GM21447 (cell line): ENCODE data around the gene HRH2.

Experiments used
- ATAC-seq: cut with Tn5 transposase; IDR thresholded peaks from one replicate; pipeline ENCODE4 v1.9.1; 2021; ENCODE audit not compliant: unreplicated experiment

HRH2 gene

GRCh38 chr5:175674731-175675346 is 17.0 kb downstream of the HRH2 start:
- no peak for ATAC-seq

- no peak for ATAC-seq
Measured at GRCh38 chr5:175675873-175676272, 18.0 kb downstream of the HRH2 start.

GRCh38 chr5:175677571-175677970 is 19.7 kb downstream of the HRH2 start:
- ATAC-seq, result no peak

GRCh38 chr5:175678074-175678473 is 20.2 kb downstream of the HRH2 start:
- ATAC-seq, result no peak

- no peak for ATAC-seq
Measured at GRCh38 chr5:175679411-175679810, 21.5 kb downstream of the HRH2 start.

GRCh38 chr5:175680020-175680419 is 22.1 kb downstream of the HRH2 start:
- no peak for ATAC-seq

- no peak for ATAC-seq
Measured at GRCh38 chr5:175680463-175680862, 22.6 kb downstream of the HRH2 start.

- no peak for ATAC-seq
Measured at GRCh38 chr5:175681045-175681967, 23.4 kb downstream of the HRH2 start.

- no peak for ATAC-seq
Measured at GRCh38 chr5:175681968-175682340, 24.1 kb downstream of the HRH2 start.

- no peak for ATAC-seq
Measured at GRCh38 chr5:175682664-175683063, 24.8 kb downstream of the HRH2 start.

- ATAC-seq, result no peak
Measured at GRCh38 chr5:175683231-175683630, 25.4 kb downstream of the HRH2 start.

- no peak for ATAC-seq
Measured at GRCh38 chr5:175683921-175684320, 26.1 kb downstream of the HRH2 start.

GRCh38 chr5:175684931-175685330 is 27.1 kb downstream of the HRH2 start:
- no peak for ATAC-seq

- ATAC-seq, result no peak
Measured at GRCh38 chr5:175685701-175686350, 28.0 kb downstream of the HRH2 start.

GRCh38 chr5:175686396-175686795 is 28.5 kb downstream of the HRH2 start:
- no peak for ATAC-seq

GRCh38 chr5:175686826-175687225 is 29.0 kb downstream of the HRH2 start:
- no peak for ATAC-seq

GRCh38 chr5:175687231-175687701 is 29.4 kb downstream of the HRH2 start:
- ATAC-seq, result no peak

- ATAC-seq, result no peak
Measured at GRCh38 chr5:175688352-175689146, 30.7 kb downstream of the HRH2 start.

GRCh38 chr5:175689147-175689991 is 31.5 kb downstream of the HRH2 start:
- ATAC-seq, result no peak

- no peak for ATAC-seq
Measured at GRCh38 chr5:175690025-175690424, 32.2 kb downstream of the HRH2 start.
